ENCODE results near the gene GABARAPL2.
"Not testable (repeated sequence)": the region's sequence is repeated elsewhere in the genome, so short reads cannot be mapped to it uniquely, and the experiment has no call there.

The GABARAPL2 gene

GRCh38 chr16:75591927-75592326 lies 25.7 kb downstream of the GABARAPL2 start:
- DNase-seq (ENCODE audit: low read depth), result not testable (repeated sequence)

GRCh38 chr16:75593308-75593707 lies 27.1 kb downstream of the GABARAPL2 start:
- no peak for DNase-seq (ENCODE audit: low read depth)

DNA sequence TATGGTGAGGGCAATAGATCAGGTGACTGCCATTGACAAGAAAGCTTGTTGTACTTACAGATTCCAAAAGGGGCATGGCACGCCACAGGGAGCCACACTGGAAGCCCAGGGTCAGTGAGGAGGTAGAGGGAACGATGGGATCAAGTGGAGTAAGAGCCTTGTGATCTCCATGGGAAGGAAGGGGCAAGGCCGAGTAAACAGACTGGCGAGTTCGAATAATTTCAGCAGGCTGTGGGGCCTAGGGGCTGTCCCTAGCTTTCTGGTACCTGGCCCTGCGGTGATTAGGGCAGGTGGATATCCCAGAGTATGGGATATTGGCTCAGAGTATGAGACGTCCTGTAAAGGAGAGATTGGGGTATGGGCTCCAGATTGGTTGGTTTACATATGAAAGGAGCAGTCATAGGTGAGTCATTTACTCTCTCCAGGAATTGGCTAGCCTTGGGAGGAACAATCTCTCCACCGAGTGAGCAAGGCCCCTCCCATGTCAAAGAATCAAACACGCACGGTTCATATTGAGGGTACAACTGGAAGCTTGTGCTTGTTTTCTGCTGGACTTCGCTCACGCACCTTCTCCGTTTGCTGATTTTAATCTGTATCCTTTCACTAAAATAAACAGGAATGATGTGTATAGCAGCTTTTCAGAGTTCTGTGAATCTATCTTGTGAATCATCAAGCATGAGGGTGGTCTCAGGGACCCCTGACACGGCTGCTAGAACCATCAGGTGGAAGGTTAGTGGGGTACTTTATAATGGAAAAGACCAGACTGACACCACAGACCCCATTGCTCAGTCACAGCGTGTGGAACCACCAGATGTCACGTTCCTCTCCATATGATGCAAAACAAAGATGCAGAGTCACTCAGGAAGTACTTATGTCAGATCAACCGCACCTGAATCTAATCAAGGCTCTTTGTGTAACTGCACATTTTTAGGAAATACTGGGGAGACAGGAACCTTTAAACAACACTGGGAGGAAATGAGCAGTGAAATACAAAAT lies 27.9 kb downstream of the GABARAPL2 start:
- DNase-seq (ENCODE audit: low read depth), result no peak

DNA sequence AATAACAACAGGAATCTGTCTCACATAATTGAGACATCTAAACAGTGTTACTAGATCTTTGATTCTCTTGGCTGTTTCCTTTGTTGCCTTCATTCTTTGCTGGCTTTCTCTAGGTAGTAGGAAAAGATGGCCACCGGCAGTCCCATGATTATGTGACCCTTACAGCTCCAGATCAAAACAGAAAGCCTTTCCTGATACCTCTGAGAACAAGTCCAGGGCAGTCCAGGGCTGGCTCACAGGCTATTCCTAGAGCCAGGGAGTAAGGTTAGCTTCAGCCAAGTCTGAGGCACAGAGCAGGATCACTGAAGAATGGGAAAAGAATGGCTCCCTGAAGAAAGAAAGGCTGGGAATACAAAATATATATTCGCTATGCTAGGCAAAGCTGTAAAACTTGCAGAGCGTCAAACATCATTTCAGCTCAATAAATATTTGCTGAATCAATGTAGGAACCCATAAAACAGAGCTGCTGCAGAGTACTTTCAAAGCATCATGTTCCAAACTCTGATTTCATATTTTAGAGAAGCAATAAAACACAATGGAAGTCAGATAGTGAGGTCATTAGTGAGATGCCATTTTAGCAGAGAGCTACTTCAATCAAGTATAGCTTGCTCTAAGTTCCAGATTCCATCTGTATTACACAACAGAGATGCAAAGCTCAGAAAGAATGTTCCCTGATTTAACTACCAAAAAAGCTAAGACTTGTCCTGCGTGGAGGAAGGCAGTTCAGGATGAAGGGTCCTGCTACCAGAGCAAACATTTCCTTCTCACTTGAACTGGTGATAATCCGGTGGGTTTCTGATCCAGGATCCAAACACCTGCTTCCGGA lies 33.5 kb downstream of the GABARAPL2 start:
- no peak for DNase-seq (ENCODE audit: low read depth)

DNA sequence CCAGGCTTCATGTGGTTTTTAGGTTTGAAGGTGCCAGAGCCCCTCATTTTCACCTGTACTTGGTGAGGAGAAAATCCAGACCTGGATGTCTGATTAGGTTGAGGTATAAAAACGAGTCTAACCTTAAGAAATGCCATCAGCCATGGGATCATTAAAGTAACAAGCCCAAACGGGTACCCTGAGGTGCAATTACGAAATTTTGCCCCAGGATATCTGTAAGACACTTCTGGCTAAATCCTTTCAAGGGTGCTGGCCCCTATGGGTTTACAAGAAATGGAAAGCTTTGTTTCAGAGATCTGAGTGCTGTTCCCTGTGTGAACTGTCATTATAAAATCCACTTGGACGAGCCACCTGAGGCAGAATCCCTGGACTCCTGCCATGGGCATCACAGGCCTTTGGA lies 37.1 kb downstream of the GABARAPL2 start:
- no peak for DNase-seq (ENCODE audit: low read depth)

- DNase-seq (ENCODE audit: low read depth), result no peak
Measured at GRCh38 chr16:75606507-75606906, 40.3 kb downstream of the GABARAPL2 start.

DNA sequence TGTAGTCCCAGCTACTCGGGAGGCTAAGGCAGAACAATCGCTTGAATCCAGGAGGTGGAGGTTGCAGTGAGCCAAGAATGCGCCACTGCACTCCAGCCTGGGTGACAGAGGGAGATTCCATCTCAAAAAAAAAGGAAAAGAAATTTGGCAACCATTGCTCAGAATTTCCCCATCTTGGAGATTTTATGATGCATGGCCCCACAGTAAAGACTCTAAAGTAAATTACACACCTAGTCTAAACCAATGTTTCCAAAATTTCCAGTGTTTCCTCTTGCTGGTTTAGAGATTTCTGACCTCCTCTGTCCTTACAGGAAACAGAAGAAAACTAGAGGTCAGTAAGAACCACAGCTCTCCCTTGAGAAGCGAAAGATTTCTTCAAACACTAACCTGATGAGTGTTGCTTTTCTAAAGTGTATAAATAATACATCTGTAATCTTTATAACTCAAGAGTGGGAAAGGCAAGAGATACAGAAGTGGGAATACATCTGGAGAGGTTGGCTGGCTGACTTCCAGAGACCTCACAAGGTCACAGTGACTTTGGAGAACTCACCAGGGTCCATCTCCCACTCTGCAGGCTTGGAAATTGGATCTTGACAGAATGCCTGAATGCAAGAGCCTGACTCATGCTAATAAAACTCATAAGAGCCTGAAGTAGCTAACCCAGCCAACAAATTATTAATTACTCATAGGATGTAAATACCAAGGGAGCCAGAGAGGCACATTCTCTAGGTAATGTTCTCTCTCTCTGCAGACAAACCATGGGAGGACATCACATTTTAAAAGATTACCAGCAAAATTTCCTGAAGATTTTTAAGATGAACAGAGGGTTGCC lies 48.1 kb downstream of the GABARAPL2 start:
- no peak for DNase-seq (ENCODE audit: low read depth)

GRCh38 chr16:75615619-75616018 lies 49.4 kb downstream of the GABARAPL2 start:
- no peak for DNase-seq (ENCODE audit: low read depth)

- DNase-seq (ENCODE audit: low read depth), result no peak
Measured at GRCh38 chr16:75616521-75617010, 50.4 kb downstream of the GABARAPL2 start.

GRCh38 chr16:75617121-75617520 lies 50.9 kb downstream of the GABARAPL2 start:
- no peak for DNase-seq (ENCODE audit: low read depth)

GRCh38 chr16:75618780-75619179 lies 52.6 kb downstream of the GABARAPL2 start:
- no peak for DNase-seq (ENCODE audit: low read depth)

- no peak for DNase-seq (ENCODE audit: low read depth)
Measured at GRCh38 chr16:75620326-75621169, 54.4 kb downstream of the GABARAPL2 start.

DNA sequence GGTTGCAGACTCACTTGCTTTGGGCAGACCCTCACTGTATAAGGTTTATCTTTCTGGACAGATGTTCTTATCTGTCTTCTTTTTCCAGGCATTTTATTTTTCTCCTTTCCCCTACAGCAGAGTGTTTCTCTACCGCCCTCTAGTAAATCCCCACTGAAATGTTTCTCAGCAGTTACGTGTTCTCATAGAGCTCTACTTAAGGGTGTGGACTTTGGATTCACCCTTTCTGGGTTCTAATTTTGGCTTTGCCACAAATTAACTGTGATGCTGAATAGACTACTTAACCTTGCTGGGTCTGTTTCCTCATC lies 54.9 kb downstream of the GABARAPL2 start:
- DNase-seq (ENCODE audit: low read depth), result no peak

- peak; percentile 93 for DNase-seq (ENCODE audit: low read depth)
Measured at GRCh38 chr16:75622761-75623605, 56.8 kb downstream of the GABARAPL2 start, which contains the start of gene ADAT1. TSS of gene ADAT1 (minus strand) at chr16:75623281. CDS start at chr16:75620799, 2,482 bp downstream.

DNA sequence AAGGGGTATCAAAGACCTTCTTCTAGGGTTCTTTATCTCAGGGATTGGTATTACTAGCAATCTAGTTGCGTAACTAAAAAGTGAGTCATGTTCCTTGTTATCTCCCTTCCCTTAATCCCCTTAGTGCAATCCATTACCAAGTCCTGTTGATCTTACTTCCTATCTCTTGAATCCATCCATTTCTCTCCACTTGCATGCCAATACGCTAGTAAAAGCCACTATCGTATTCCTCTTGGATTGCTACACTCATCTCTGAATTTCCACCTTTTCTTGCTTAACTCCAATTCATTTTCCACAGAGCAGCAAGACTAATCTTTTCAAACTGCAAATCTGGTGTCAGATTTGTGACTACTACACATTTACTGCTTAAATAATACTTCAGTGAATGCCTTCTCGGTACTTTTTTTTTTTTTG lies 58.7 kb downstream of the GABARAPL2 start:
- no peak for DNase-seq (ENCODE audit: low read depth)

DNA sequence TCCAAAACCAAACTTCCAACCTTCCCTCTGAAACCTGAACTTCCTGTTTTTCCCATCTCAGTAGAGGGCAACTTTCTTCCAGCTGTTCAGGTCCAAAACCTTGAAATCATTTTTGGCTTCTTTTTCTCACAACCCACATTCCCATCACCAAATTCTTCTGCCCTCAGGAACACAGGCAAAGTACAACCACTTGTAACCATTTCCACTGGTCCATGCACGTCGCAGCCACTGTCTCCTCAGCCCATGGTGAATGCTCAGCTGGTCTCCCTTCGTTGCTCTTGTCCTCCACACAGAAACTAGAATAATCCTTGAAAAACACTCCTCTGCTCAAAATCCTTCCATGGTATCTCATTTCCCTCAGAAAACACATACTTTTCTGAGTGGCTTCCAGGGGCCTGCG lies 60.6 kb downstream of the GABARAPL2 start:
- DNase-seq (ENCODE audit: low read depth), result no peak

Data from activated T-cell treated with anti-CD3 and anti-CD28 coated beads for 1 hour (primary cell).